ENCODE measurements around the gene DENND4A. TPM values are rescaled to one million over a fixed set of nuclear protein-coding genes. Genes with fewer than 3 reads are reported as not detected.
A peak's percentile ranks its signal among the peaks of the same experiment; 100 is the strongest.
"Not testable (repeated sequence)": the region's sequence is repeated elsewhere in the genome, so short reads cannot be mapped to it uniquely, and the experiment has no call there.

The DENND4A gene
- total RNA-seq, 1 experiment from 2014 or later, result 5.9 TPM

DNA sequence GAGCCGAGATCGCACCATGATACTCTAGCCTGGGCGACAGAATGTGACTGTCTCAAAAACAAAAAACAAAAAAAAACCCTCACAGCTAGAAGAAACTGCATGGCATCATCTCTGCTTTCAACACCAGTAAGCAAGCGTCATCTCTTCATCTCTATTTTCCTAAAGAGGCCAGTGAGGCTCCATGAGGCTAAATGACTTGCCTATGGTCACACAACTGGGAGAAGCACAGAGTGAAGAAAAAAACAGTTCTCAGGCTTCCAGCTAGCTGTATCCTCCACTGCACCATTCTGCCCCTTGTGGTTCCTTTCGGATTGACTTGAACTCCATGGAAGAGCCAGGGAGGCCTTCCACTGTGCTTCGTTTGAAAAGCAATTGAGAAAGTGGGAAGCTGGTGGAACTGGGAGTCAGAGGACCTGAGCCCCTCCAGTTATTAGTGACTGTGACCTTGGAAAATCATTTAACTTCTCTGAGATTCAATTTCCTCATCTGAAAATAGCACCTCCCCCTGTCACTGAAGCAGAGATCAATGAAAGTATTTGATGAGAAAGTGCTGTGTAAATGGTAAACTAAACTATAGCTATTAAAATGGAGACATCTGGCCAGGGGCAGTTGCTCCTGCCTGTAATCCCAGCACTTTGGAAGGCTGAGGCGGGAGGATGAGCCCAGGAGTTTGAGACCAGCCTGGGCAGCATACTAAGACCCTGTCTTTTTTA, 32.1 kb upstream of the DENND4A start:
- in situ Hi-C loops (cut with HindIII; ENCODE audit: low pct_unique_long_range_greater_than_20kb, low sequenced_read_pairs), result no loop called here
- DNase-seq (ENCODE audit: low read depth), result peak; percentile 55

DNA sequence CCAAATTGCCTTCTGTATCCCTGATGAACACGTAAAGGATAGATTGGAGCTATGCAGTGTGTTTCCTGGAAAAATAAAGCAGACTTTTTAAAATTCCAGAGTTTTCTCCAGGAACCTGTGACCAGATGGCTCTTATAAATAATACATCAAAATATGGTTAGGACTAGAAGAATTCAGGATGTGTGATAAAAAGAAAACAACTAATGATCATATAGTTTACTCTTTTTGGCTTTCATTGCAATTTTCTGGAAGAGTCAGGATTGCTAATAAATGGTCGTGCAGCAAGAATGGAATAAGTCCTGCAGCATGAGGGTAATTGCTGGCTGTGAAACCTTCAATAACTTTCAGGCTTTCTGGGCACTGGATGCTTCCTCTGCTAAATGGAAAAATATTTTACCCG, 30.2 kb upstream of the DENND4A start:
- DNase-seq (ENCODE audit: low read depth), result no peak
- in situ Hi-C loops (cut with HindIII; ENCODE audit: low pct_unique_long_range_greater_than_20kb, low sequenced_read_pairs), result no loop called here

DNA sequence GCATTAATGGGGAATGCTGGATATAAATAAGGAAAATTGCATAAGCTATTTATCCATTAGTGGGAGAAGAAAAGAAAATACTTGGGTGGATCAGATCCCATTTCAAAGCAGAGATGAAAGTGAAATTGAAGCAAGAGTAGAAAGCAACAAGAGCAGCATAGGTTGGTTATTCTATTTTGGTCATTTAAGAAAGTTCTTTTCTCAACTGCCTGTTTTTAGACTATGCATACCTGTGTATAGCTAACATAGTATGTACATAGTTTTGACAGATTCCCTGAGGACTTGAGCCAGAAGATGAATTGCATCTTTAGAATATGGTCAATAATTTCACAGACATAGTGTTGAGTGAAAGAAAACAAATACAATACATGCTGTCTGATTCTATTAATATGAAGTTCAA, 29.0 kb upstream of the DENND4A start:
- DNase-seq (ENCODE audit: low read depth), result no peak
- in situ Hi-C loops (cut with HindIII; ENCODE audit: low pct_unique_long_range_greater_than_20kb, low sequenced_read_pairs), result no loop called here

DNA sequence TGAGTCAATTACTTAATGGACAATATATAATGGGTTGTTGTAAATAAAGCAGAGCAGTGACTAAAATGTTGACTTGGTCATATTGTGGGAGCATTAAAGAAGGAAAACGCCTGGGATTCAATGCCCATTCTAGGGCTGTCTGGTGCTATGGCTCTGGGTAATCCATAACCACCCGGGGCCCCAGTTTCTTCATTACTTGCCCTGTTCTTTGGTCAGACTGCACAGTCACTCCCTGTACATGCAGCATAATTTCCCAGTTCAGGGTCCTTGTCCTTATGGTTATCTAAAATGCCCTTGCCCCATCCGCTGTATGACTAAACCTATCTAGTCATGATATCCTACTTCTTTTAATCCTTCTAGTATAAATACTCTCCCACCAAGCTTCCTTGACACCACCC, 27.5 kb upstream of the DENND4A start:
- no peak for DNase-seq (ENCODE audit: low read depth)
- in situ Hi-C loops (cut with HindIII; ENCODE audit: low pct_unique_long_range_greater_than_20kb, low sequenced_read_pairs), result no loop called here

DNA sequence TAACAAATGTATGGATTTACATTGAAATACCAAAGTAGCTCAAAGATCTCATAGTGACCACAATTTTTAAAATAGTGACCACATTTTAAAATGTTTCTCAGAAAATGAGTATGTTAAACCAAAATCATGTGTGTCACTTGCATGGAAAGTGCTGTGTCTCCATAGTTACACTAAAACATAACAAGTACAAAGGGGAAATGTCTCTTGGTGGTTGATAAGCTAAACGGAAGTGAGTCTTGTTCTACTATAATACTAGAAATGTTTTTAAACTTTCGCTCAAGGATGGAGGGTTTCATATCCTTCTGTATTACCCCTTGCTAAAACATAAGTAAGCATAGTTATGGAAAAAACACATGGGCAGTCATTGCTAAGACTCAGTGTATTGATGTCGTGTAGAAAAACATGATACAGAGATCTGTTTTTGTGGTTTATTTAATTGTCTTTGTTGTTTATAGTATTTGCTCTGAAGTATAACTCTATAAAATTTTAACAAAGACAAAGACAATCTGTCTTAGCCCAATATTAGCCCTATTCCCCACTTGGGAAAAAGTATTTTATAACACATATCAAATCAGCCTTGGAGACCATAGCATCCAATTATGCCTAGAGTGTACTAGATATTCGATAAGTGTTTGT, 27.0 kb upstream of the DENND4A start:
- no peak for DNase-seq (ENCODE audit: low read depth)
- in situ Hi-C loops (cut with HindIII; ENCODE audit: low pct_unique_long_range_greater_than_20kb, low sequenced_read_pairs), result no loop called here

DNA sequence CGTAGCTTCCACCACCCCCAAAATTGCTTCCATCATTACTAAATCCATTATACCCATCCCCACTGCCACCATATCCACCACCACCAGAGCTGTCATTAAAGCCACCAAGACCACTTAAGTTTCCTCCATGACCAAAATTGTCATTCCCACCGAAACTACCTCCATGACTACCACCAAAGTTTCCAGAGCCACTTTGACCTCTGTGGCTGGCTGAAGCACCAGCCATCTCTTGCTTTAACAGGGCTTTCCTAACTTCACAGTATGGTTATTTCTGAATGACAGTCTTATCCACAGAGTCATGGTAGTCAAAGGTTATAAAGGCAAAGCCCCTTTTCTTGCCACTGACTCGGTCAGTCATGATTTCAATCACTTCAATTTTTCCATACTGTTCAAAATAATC, 24.3 kb upstream of the DENND4A start:
- DNase-seq (ENCODE audit: low read depth), result no peak
- in situ Hi-C loops (cut with HindIII; ENCODE audit: low pct_unique_long_range_greater_than_20kb, low sequenced_read_pairs), result no loop called here

DNA sequence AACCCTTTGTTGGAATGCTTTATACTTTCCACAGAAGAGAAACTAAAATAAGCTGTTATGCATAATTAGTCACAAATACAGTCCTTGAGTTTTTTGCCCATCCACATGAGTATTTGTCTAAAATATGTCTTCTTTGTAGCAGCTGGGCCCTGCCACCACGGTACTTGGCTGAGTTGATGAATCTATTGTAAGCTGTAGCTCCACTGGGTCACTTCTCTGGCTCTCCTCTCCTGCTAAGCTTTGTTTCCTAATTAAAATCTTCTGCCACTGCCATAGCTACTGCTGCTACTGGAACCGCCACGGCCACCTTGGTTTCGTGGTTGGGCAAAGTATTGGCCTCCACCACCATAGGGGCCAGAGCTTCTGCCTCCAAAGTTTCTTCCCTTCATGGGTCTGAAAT, 23.9 kb upstream of the DENND4A start:
- in situ Hi-C loops (cut with HindIII; ENCODE audit: low pct_unique_long_range_greater_than_20kb, low sequenced_read_pairs); DNase-seq (ENCODE audit: low read depth): not testable (repeated sequence)

DNA sequence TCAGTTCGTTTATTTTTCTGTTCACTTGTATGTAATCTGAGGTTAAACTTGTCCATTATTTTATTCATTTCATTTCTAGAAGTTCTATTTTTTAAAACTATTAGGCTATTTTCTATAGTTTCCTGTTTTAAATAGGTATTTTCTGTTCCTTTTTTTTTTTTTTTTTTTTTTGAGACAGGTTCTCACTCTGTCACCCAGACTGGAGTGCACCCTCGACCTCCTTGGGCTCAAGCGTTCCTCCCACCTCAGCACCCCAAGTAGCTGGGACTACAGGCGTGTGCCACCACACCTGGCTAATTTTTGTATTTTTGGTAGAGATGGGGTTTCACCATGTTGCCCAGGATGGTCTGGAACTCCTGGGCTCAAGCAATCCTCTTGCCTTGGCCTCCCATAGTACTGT, 22.2 kb upstream of the DENND4A start:
- in situ Hi-C loops (cut with HindIII; ENCODE audit: low pct_unique_long_range_greater_than_20kb, low sequenced_read_pairs); DNase-seq (ENCODE audit: low read depth): not testable (repeated sequence)

DNA sequence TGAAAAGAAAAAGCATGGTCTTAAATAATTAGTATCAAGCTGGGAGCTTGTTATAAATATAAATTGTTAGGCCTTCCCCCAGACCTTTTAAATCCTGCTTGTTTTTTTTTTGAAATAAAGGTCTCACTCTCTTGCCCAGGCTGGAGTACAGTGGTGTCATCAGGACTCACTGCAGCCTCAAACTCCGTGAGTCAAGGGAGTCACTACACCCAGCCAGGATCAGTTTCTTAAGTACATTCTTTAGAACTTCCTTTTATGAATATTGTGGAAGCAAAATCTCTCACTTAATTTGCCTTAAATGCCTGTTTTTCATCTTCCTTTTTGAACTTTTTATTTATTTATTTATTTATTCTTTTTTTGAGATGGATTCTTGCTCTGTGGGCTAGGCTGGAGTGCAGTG, 20.8 kb upstream of the DENND4A start:
- in situ Hi-C loops (cut with HindIII; ENCODE audit: low pct_unique_long_range_greater_than_20kb, low sequenced_read_pairs), result no loop called here
- no peak for DNase-seq (ENCODE audit: low read depth)

DNA sequence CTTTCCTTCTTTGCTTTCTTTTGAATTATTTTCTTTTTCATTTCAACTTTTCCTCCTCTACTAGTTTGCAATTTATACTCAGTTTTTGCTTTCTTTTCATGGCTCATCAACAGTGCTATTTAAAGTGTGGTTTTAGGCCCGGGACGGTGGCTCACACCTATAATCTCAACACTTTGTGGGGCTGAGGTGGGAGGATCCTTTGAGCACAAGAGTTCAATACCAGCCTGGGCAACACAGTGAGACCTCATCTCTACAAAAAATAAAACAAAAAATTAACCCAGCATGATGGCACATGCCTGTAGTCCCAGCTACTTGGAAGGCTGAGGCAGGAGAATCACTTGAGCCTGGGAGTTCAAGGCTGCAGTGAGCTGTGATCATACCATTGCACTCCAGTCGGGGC, 20.4 kb upstream of the DENND4A start:
- in situ Hi-C loops (cut with HindIII; ENCODE audit: low pct_unique_long_range_greater_than_20kb, low sequenced_read_pairs), result no loop called here

DNA sequence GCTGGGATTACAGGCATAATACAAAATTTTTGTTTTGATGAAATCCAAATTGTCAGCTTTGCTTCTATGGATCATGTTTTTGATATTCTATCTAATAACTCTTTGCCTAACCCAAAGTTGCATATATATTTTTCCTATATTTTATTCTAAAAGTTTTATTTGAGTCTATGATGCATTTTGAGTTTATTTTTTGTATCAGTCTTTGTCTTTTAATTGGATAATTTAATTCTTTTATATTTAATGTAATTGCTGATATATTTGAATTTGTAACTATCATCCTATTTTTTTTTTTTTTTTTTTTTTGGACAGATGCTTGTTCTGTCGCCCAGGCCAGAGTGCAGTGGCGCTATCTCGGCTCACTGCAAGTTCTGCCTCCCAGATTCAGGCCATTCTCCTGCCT, 19.7 kb upstream of the DENND4A start:
- in situ Hi-C loops (cut with HindIII; ENCODE audit: low pct_unique_long_range_greater_than_20kb, low sequenced_read_pairs), result no loop called here
- DNase-seq (ENCODE audit: low read depth), result no peak

More for the DNA sequence above, 20.4 kb upstream of the DENND4A start:
- DNase-seq (ENCODE audit: low read depth), result no peak

DNA sequence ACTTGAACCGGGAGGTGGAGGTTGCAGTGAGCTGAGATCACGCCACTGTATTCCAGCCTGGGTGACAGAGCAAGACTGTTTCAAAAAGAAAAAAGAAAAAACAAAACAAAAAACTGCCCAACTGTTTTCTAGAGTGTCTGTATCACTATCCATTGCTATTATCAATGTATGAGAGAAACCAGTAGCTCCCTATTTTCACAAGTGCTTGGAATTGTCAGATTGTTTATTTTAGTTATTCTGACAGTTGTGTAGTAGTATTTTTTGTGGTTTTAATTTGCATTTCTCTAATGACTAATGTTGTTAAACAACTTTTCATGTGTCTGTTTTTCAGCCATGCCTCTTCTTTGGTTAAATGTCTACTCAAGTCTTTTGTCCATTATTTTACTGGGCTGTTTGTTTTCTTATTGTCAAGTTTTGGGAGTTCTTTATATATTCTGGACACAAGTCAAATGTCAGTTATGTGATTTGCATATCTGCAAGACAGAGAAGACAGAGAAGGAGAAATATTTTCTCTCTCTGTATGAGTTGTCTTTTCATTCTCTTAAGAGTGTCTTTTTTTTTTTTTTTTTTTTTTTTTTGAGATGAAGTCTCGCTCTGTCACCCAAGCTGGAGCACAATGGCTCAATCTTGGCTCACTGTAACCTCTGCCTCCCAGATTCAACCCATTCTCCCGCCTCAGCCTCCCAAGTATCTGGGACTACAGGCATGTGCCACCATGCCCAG, 19.1 kb upstream of the DENND4A start:
- in situ Hi-C loops (cut with HindIII; ENCODE audit: low pct_unique_long_range_greater_than_20kb, low sequenced_read_pairs); DNase-seq (ENCODE audit: low read depth): not testable (repeated sequence)

DNA sequence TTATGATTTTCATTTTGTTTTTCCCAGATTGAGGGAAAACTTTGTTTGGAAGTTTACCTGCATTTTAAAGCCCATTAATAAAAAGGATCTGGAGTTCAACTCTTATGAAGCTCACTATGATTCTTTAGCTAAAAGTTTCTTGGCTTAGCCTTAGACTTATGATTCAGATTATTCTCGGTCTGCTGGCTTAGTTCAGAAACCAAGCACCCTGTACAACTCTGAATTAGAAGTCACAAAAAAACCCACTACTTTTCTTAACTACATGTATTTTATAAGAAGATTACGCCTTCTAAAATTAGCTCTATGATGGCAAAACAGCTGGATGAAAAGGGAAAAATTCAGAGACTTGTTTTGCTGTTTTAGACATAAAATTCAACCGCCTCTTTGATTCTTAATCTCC, 14.3 kb upstream of the DENND4A start:
- no peak for DNase-seq (ENCODE audit: low read depth)
- in situ Hi-C loops (cut with HindIII; ENCODE audit: low pct_unique_long_range_greater_than_20kb, low sequenced_read_pairs), result no loop called here

DNA sequence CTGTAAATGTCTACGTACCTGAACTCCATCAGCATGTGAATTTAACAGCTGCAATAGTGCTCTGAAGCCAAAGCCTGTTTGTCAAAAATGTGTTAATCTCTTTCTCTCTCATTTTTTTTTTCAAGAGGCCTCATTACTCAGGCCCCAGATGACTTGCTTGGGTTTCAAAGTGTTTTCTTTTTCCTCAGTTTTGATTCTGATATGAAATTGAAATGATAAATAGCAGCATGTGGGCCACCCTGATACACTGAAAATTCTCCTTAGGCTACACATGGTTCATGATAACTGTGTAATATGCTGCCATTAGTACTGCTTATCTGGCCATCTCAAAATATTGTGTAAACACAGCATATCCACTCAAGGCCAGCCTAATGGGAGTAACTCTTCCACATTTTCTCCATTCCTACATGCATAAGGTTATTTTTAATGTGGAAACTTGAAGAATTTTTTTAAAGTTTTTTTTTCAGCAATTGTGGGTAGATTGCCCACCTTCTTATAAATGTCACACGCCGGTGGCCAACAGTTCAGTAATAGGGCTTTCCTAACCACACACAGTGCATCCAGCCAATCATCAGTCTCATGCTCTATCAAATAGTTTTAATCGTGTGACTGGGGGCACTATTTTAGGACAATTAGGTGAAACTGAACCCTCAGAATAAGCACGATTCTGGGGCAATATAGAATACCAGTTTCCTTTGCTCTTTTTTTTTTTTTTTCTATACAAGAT, 13.1 kb upstream of the DENND4A start:
- DNase-seq (ENCODE audit: low read depth), result no peak
- in situ Hi-C loops (cut with HindIII; ENCODE audit: low pct_unique_long_range_greater_than_20kb, low sequenced_read_pairs), result no loop called here

DNA sequence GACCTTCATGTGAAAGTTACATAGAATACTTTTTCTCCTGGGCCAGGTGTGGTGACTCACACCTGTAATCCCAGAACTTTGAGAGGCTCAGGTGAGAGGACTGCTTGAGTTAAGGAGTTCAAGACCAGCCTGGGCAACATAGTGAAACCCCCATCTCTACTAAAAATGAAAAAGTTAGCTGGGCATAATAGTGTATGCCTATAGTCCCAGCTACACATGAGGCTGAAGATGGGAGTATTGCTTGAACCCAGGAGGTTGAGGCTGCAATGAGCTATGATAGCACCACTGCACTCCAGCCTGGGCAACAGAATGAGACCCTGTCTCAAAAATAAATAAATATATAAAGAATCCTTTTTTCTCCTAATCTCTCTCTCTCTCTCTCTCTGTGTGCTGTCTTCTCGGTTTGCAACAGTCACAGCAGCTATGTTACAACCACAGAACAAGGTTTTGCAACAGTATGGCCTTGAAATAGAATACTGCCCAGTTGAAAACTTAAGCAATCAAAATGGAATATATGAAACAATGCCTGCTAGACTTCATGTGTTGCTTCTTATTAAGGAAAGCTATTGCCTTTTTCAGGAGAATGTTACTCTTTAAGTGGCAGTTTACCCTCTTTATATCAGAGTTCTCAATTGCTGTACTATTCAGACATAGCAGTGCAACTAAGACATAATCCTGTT, 12.3 kb upstream of the DENND4A start:
- in situ Hi-C loops (cut with HindIII; ENCODE audit: low pct_unique_long_range_greater_than_20kb, low sequenced_read_pairs), result no loop called here
- DNase-seq (ENCODE audit: low read depth), result no peak

DNA sequence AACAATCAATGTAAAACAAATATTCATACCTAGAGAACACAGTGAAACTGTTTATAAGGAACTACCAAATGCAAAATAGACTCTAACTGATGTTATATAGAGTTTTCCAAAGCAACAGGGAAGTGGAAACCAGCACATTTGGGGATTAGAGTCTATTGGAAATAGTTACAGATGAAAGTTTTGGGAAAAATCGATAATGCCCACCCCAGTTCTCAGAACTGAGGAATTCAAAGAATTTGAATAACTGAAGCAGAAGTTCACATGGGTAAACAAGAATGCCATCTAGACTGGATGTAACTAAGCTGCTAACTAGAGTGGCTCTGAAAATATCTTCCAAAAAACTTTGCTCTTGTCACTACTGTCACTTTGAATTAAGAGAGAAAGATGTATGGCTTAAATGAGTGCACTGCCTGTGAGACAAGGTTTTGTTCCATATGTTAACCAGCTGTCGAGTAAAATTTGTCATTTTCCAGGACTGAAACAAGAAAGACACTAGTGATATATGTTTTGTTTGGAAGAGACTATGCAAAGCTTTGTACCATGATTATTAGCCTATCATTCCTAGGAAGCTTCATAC, 9.2 kb upstream of the DENND4A start:
- in situ Hi-C loops (cut with HindIII; ENCODE audit: low pct_unique_long_range_greater_than_20kb, low sequenced_read_pairs), result no loop called here
- DNase-seq (ENCODE audit: low read depth), result no peak

DNA sequence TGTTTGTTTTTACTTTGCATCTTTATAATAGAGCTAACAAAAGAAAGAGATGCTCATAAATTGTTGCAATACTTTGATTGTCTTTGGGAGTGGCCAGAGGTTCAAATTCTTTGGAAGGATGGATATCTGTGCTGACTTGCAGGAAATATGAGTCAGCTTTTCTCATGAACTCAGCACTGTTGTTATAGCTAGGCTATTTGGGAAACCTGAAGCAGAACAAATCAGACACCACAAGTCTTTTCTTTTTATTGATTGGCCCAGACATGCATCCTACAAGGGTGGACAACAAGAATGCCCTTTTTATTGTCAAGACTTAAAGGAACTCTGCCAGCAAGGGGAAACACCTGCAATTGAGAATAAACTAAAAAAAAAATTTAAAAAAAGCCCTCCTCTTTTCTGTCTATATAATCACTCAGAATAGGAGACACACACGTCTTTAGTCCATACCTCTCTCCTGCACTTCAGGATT, 4.6 kb upstream of the DENND4A start:
- DNase-seq (ENCODE audit: low read depth), result peak; percentile 42
- in situ Hi-C loops (cut with HindIII; ENCODE audit: low pct_unique_long_range_greater_than_20kb, low sequenced_read_pairs), result no loop called here

DNA sequence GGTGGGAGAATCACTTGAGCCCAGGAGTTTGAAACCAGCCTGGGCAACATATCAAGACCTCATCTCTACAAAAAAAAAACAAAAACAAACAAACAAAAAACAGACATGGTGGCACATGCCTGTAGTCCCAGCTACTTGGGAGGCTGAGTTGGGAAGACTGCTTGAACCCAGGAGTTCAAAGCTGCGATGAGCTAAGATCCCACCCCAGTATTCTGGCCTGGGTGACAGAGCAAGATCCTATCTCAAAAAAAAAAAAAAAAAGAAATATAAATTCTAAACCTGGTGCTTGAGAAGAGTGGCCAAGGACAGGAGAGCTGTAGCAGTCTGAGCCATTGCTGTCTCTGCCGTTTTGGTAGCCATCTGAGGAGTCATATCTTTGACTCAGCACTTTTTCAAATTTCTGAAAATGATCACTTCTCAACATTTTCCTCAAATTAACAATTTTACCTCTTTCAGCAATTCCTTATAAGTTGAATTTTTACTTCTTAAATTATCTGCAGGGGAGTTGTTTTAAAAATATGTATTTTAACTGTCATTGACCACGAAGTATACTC, 3.6 kb upstream of the DENND4A start:
- in situ Hi-C loops (cut with HindIII; ENCODE audit: low pct_unique_long_range_greater_than_20kb, low sequenced_read_pairs), result no loop called here
- DNase-seq (ENCODE audit: low read depth), result no peak

All from Caki2 (cell line).